SU-DHL-6 (cell line): ENCODE measurements around the gene HSPBP1.

Experiments
- H2AFZ ChIP-seq: fragments of 200-600 bp; sonication (generic); 2 replicates; pipeline ENCODE4 v1.6.1; 2014; ENCODE audit warnings: low read depth, mild to moderate bottlenecking, moderate library complexity, mixed read lengths, antibody characterized with exemption, low read length; ENCODE audit not compliant: severe bottlenecking
- H3F3A ChIP-seq: fragments of 200-600 bp; shearing (Covaris generic); 2 replicates; pipeline ENCODE4 v1.6.0; 2016; ENCODE audit warnings: antibody characterized with exemption, mild to moderate bottlenecking; ENCODE audit not compliant: insufficient read depth
- H3K27ac ChIP-seq: fragments of 200-600 bp; sonication (generic); 2 replicates; pipeline ENCODE4 v1.5.1; 2016; ENCODE audit warnings: low read depth, mild to moderate bottlenecking, low read length, moderate library complexity, mixed read lengths
- H3K27me3 ChIP-seq: fragments of 200-600 bp; sonication (generic), shearing (Covaris generic); 2 replicates; pipeline ENCODE4 v1.6.0; 2014; ENCODE audit warnings: mild to moderate bottlenecking, low read length
- H3K36me3 ChIP-seq: fragments of 200-600 bp; sonication (generic); 2 replicates; pipeline ENCODE4 v1.6.1; 2014; ENCODE audit warnings: mild to moderate bottlenecking, low read length, mixed read lengths
- H3K4me2 ChIP-seq: fragments of 300-600, 200-600 bp; shearing (Covaris generic), sonication (generic); 2 replicates; pipeline ENCODE4 v1.6.0; 2014; ENCODE audit warnings: low read length, low read depth, mild to moderate bottlenecking; ENCODE audit not compliant: poor library complexity, severe bottlenecking
- H3K4me3 ChIP-seq: fragments of 200-600 bp; sonication (generic); 2 replicates; pipeline ENCODE4 v1.5.1; 2014; ENCODE audit warnings: antibody characterized with exemption, low read length, mild to moderate bottlenecking, mixed read lengths; ENCODE audit not compliant: insufficient read depth, poor library complexity, severe bottlenecking
- H3K79me2 ChIP-seq: fragments of 200-600 bp; sonication (generic); 2 replicates; pipeline ENCODE4 v1.6.1; 2014; ENCODE audit warnings: mild to moderate bottlenecking, low read length, moderate library complexity; ENCODE audit not compliant: insufficient read depth
- H3K9ac ChIP-seq: fragments of 200-600 bp; sonication (generic); 2 replicates; pipeline ENCODE4 v1.7.0; 2014; ENCODE audit warnings: mild to moderate bottlenecking, low read length
- H3K9me2 ChIP-seq: fragments of 200-600 bp; sonication (generic); replicated peaks from 2 replicates; pipeline ENCODE4 v1.6.1; 2014; ENCODE audit warnings: low read length; ENCODE audit not compliant: insufficient read depth
- H3K9me3 ChIP-seq: fragments of 200-600 bp; sonication (generic); 2 replicates; pipeline ENCODE4 v1.6.1; 2014; ENCODE audit warnings: low read length, mixed read lengths; ENCODE audit not compliant: insufficient read depth
- H4K20me1 ChIP-seq: fragments of 200-600 bp; sonication (generic); 2 replicates; pipeline ENCODE4 v1.6.1; 2014; ENCODE audit warnings: low read depth, mild to moderate bottlenecking, antibody characterized with exemption, low read length, moderate library complexity, mixed read lengths
- CTCF ChIP-seq: fragments of 200-600 bp; sonication (generic); IDR thresholded peaks from one replicate; pipeline ENCODE4 v1.5.1; 2017; ENCODE audit warnings: antibody characterized with exemption, mild to moderate bottlenecking, low read length, moderate library complexity; ENCODE audit not compliant: insufficient read depth, poor library complexity, severe bottlenecking
- EZH2phosphoT487 ChIP-seq: fragments of 200-600 bp; sonication (generic), shearing (Covaris generic); conservative IDR thresholded peaks from 2 replicates; pipeline ENCODE4 v1.6.1; 2018; ENCODE audit warnings: mild to moderate bottlenecking, antibody characterized with exemption, low read length, moderate library complexity, mixed read lengths

HSPBP1 gene

GRCh38 chr19:55305491-55305890 is 25.6 kb upstream of the HSPBP1 start:
- Histone ChIP-seq H3K9me2 (no peaks in the 10 kb centered on the region), H3K27me3 (no peaks in the 10 kb centered on the region), H3K4me3 (no peak overlapping the region), H3K4me2 (no peak overlapping the region), H3K79me2 (no peaks in the 10 kb centered on the region), H3K27ac (no peak overlapping the region), H3K9me3 (no peaks in the 10 kb centered on the region), H3K9ac (no peak overlapping the region), H2AFZ (no peak overlapping the region), H4K20me1 (no peaks in the 10 kb centered on the region), H3K36me3 (no peaks in the 10 kb centered on the region), H3F3A (no peaks in the 10 kb centered on the region)
- no peak for TF ChIP-seq EZH2phosphoT487
- TF ChIP-seq CTCF: no peak

GRCh38 chr19:55304980-55305379 is 25.1 kb upstream of the HSPBP1 start:
- TF ChIP-seq EZH2phosphoT487: no peak
- TF ChIP-seq CTCF: no peak
- no peaks in the 10 kb centered on the region for H3F3A ChIP-seq
- H3K36me3 ChIP-seq: no peaks in the 10 kb centered on the region

GRCh38 chr19:55304279-55304978 is 24.5 kb upstream of the HSPBP1 start:
- Histone ChIP-seq H3F3A (no peaks in the 10 kb centered on the region), H3K36me3 (no peaks in the 10 kb centered on the region), H3K27me3 (no peaks in the 10 kb centered on the region), H2AFZ (no peak overlapping the region), H3K4me3 (no peak overlapping the region), H3K27ac (no peak overlapping the region), H3K79me2 (no peaks in the 10 kb centered on the region), H3K9me3 (no peaks in the 10 kb centered on the region), H3K9me2 (no peaks in the 10 kb centered on the region), H4K20me1 (no peaks in the 10 kb centered on the region), H3K4me2 (no peak overlapping the region), H3K9ac (no peak overlapping the region)
- TF ChIP-seq EZH2phosphoT487 (no peak), CTCF (no peak)

More at GRCh38 chr19:55304980-55305379, 25.1 kb upstream of the HSPBP1 start:
- Histone ChIP-seq H3K27me3 (no peaks in the 10 kb centered on the region), H2AFZ (no peak overlapping the region), H3K27ac (no peak overlapping the region), H3K79me2 (no peaks in the 10 kb centered on the region), H3K4me2 (no peak overlapping the region), H3K4me3 (no peak overlapping the region), H4K20me1 (no peaks in the 10 kb centered on the region), H3K9ac (no peak overlapping the region), H3K9me2 (no peaks in the 10 kb centered on the region), H3K9me3 (no peaks in the 10 kb centered on the region)
